Bronchial epithelial cell (primary cell): ENCODE measurements around the gene WNT6. TPM values are rescaled to one million over a fixed set of nuclear protein-coding genes. Genes with fewer than 3 reads are reported as not detected.
A peak's percentile ranks its signal among the peaks of the same experiment; 100 is the strongest.

Source experiments
- DNase-seq: peaks from one replicate; pipeline ENCODE4 v3.0.0-alpha.2; 2010; ENCODE audit warnings: low read depth
- FAIRE-seq: peaks from 2 replicates; lab custom pipeline; 2011; peaks lifted over from hg19 to GRCh38; lab: Jason Lieb, UNC
- H3K27me3 ChIP-seq: 2 replicates; pipeline ENCODE4 v1.5.1; 2011; ENCODE audit warnings: low read length; ENCODE audit not compliant: control insufficient read depth, insufficient read depth
- H3K36me3 ChIP-seq: 2 replicates; pipeline ENCODE4 v1.5.1; 2011; ENCODE audit warnings: low read length; ENCODE audit not compliant: control insufficient read depth, insufficient read depth
- H3K4me3 ChIP-seq: 2 replicates; pipeline ENCODE4 v1.5.1; 2011; ENCODE audit warnings: mild to moderate bottlenecking, low read depth, low read length, control low read depth
- total RNA-seq: library from RNA; depleted of rRNA; stranded (reverse); fragments of >200 nt; gene quantifications from 2 replicates; pipeline ENCODE4 v1.2.1, GENCODE V29; 2014
- TF ChIP-seq, protein P1 (sequence below): IDR thresholded peaks from 2 replicates; pipeline ENCODE4 v1.5.1; 2011; ENCODE audit warnings: mild to moderate bottlenecking, moderate library complexity, low read length, control low read depth, inconsistent platforms; ENCODE audit not compliant: insufficient read depth, severe bottlenecking

Gene WNT6
- total RNA-seq, 1 donor from 2014 or later, result not detected

GRCh38 chr2:218880859-218881594 is 21.4 kb downstream of the WNT6 start:
- TF ChIP-seq, protein P1, sequence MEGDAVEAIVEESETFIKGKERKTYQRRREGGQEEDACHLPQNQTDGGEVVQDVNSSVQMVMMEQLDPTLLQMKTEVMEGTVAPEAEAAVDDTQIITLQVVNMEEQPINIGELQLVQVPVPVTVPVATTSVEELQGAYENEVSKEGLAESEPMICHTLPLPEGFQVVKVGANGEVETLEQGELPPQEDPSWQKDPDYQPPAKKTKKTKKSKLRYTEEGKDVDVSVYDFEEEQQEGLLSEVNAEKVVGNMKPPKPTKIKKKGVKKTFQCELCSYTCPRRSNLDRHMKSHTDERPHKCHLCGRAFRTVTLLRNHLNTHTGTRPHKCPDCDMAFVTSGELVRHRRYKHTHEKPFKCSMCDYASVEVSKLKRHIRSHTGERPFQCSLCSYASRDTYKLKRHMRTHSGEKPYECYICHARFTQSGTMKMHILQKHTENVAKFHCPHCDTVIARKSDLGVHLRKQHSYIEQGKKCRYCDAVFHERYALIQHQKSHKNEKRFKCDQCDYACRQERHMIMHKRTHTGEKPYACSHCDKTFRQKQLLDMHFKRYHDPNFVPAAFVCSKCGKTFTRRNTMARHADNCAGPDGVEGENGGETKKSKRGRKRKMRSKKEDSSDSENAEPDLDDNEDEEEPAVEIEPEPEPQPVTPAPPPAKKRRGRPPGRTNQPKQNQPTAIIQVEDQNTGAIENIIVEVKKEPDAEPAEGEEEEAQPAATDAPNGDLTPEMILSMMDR, result no peak
- FAIRE-seq (no peak), DNase-seq (no peak)
- Histone ChIP-seq H3K27me3 (peaks cover 2% of the 10 kb centered on the region), H3K36me3 (no peaks in the 10 kb centered on the region), H3K4me3 (peak overlapping the region; percentile 43)

DNA sequence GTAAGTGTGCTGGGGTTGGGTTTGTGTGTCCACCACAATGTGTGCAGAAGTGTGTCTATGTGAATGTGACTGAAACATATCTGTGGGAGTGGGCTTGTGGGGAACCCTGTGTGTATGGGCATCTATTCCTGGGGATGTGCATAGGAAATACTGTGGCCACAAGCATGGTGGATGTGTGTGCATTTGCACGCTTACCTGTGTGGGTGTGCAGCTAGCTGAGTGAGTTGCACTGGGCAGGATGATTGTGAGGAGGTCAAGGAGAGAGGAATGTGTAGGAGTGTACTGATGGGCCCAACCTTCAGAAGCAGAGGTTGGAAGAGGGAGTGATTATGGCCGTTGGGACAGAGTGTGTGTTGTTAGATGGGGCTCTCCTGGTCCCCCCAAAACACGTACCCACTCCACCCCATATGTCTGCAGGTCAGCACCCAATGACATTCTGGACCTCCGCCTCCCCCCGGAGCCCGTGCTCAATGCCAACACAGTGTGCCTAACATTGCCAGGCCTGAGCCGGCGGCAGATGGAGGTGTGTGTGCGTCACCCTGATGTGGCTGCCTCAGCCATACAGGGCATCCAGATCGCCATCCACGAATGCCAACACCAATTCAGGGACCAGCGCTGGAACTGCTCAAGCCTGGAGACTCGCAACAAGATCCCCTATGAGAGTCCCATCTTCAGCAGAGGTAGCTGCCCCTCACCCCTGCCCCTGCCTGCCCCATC is 22.3 kb downstream of the WNT6 start:
- Histone ChIP-seq H3K36me3 (no peaks in the 10 kb centered on the region), H3K4me3 (peak overlapping the region; percentile 43), H3K27me3 (peaks cover 2% of the 10 kb centered on the region)
- TF ChIP-seq, protein P1, result no peak
- FAIRE-seq (peak; percentile 82), DNase-seq (no peak)

GRCh38 chr2:218882461-218882816 is 22.8 kb downstream of the WNT6 start:
- DNase-seq (no peak), FAIRE-seq (peak; percentile 7)
- Histone ChIP-seq H3K4me3 (no peak overlapping the region), H3K36me3 (no peaks in the 10 kb centered on the region), H3K27me3 (peaks cover 2% of the 10 kb centered on the region)
- TF ChIP-seq, protein P1, result no peak

DNA sequence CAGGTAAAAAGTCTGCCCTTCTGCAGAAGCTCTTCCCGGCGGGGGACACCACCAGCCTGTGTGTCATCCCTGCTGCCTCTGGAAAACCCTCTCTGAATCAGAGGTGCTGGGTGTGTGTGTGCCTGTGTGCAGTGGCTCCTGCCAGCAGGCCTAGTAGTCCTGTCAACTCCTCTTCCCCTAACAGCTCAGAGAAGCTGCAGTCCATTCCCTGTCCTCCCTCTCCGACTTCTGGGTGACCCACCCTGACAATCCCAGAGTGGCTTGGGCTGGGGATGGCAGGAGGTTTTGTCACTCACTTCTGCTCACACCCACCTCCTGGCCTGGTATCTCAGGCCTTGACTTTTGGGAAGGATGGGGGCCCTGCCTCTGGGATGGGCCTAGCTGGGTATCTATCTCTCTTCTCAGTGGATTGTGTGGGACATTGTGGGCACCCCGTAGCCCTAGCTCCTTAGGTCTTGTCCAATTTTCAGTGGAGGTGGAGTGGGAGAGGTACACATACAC is 23.3 kb downstream of the WNT6 start:
- no peak for FAIRE-seq
- H3K27me3 ChIP-seq, result peaks cover 2% of the 10 kb centered on the region
- H3K36me3 ChIP-seq, result no peaks in the 10 kb centered on the region
- peak; percentile 87 for DNase-seq
- TF ChIP-seq, protein P1, result no peak
- no peak overlapping the region for H3K4me3 ChIP-seq

DNA sequence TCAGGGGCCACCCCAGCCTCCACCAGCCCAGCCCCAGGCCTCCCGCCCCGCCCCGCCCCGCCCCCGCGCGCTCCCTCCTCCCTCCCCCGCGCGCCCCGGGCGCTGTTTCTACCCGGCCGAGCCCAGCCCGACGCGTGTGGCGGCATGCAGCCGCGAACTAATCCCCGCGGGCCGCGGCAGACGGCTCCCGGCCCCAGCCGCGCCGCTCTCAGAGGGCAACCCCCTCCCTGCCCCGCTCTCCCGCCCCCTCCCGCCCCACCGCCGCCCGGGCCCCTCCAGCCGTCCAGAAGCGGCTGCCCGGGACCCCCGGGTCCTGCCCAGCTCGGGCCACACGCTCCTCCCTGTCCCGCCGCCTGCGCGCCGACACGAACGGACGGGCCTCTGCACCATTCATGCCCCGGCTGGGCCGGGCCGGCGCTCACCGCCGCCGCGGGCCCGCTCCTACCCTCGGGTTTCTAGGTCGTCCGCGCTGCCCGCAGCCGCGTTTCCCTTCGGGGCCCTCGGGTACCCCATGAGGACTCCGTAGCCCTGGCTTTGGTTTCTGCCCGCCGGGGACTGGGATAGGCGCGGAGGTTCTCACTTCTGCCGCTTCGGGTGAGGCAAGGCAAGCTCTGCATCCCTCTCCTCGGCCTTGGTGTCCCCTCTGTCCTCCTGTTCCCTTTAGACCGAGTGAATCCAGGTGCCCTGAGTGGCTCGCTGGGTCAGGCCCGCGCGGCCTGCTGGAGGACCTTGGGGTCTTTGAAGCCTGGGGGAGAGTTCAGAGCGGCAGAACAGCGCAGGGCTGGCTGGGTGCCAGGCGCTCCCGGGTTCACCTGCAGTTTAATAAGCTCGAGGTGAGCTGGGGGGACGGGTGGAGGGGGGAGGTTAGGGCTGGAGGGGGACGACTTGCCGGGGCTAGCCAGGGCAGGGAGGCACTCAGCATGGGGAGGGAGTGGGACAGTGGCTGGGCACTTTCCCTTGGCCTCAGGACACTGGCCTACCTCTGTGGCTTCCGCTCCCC is 24.2 kb downstream of the WNT6 start:
- DNase-seq, result peak; percentile 41
- H3K36me3 ChIP-seq, result no peaks in the 10 kb centered on the region
- H3K4me3 ChIP-seq, result peak overlapping the region; percentile 30
- TF ChIP-seq, protein P1, result no peak
- no peak for FAIRE-seq
- H3K27me3 ChIP-seq, result peaks cover 2% of the 10 kb centered on the region
